ENCODE data around the gene MGAT5B. TPM values are rescaled to one million over a fixed set of nuclear protein-coding genes. Genes with fewer than 3 reads are reported as not detected.
"Not testable (repeated sequence)": the region's sequence is repeated elsewhere in the genome, so short reads cannot be mapped to it uniquely, and the experiment has no call there.

The MGAT5B gene
- total RNA-seq, 1 donor from 2014 or later = 1.4 TPM

- no peak for DNase-seq (ENCODE audit: low read depth, low spot score)
Measured at GRCh38 chr17:76845541-76846017, 22.6 kb upstream of the MGAT5B start.

GRCh38 chr17:76847031-76847430 lies 21.2 kb upstream of the MGAT5B start:
- no peak for DNase-seq (ENCODE audit: low read depth, low spot score)

- no peak for DNase-seq (ENCODE audit: low read depth, low spot score)
Measured at GRCh38 chr17:76848670-76849069, 19.5 kb upstream of the MGAT5B start.

- DNase-seq (ENCODE audit: low read depth, low spot score) = not testable (repeated sequence)
Measured at GRCh38 chr17:76849160-76849559, 19.0 kb upstream of the MGAT5B start.

- DNase-seq (ENCODE audit: low read depth, low spot score) = no peak
Measured at GRCh38 chr17:76852843-76853242, 15.4 kb upstream of the MGAT5B start.

- no peak for DNase-seq (ENCODE audit: low read depth, low spot score)
Measured at GRCh38 chr17:76855105-76855504, 13.1 kb upstream of the MGAT5B start.

GRCh38 chr17:76862079-76862478 lies 6.1 kb upstream of the MGAT5B start:
- no peak for DNase-seq (ENCODE audit: low read depth, low spot score)

GRCh38 chr17:76862494-76862893 lies 5.7 kb upstream of the MGAT5B start:
- no peak for DNase-seq (ENCODE audit: low read depth, low spot score)

- no peak for DNase-seq (ENCODE audit: low read depth, low spot score)
Measured at GRCh38 chr17:76864024-76864423, 4.2 kb upstream of the MGAT5B start.

- DNase-seq (ENCODE audit: low read depth, low spot score) = no peak
Measured at GRCh38 chr17:76865174-76865573, 3.0 kb upstream of the MGAT5B start.

GRCh38 chr17:76866203-76866602 lies 2.0 kb upstream of the MGAT5B start:
- DNase-seq (ENCODE audit: low read depth, low spot score) = no peak

- no peak for DNase-seq (ENCODE audit: low read depth, low spot score)
Measured at GRCh38 chr17:76866774-76867577, 1.2 kb upstream of the MGAT5B start.

- DNase-seq (ENCODE audit: low read depth, low spot score) = no peak
Measured at GRCh38 chr17:76867578-76868175, 527 bp upstream of the MGAT5B start.

- DNase-seq (ENCODE audit: low read depth, low spot score) = no peak
Measured at GRCh38 chr17:76868669-76869495, 678 bp downstream of the MGAT5B start.

- no peak for DNase-seq (ENCODE audit: low read depth, low spot score)
Measured at GRCh38 chr17:76869496-76870376, 1.5 kb downstream of the MGAT5B start.

- no peak for DNase-seq (ENCODE audit: low read depth, low spot score)
Measured at GRCh38 chr17:76870377-76870714, 2.1 kb downstream of the MGAT5B start.

- no peak for DNase-seq (ENCODE audit: low read depth, low spot score)
Measured at GRCh38 chr17:76871668-76872067, 3.5 kb downstream of the MGAT5B start.

GRCh38 chr17:76872221-76872873 lies 4.1 kb downstream of the MGAT5B start:
- peak; percentile 27 for DNase-seq (ENCODE audit: low read depth, low spot score)

- no peak for DNase-seq (ENCODE audit: low read depth, low spot score)
Measured at GRCh38 chr17:76872874-76873221, 4.6 kb downstream of the MGAT5B start.

- no peak for DNase-seq (ENCODE audit: low read depth, low spot score)
Measured at GRCh38 chr17:76873856-76874255, 5.7 kb downstream of the MGAT5B start.

GRCh38 chr17:76877437-76877836 lies 9.2 kb downstream of the MGAT5B start:
- DNase-seq (ENCODE audit: low read depth, low spot score) = no peak
